Measurements from ENCODE around the gene PRCD. TPM values are rescaled to one million over a fixed set of nuclear protein-coding genes. Genes with fewer than 3 reads are reported as not detected.
A peak's percentile ranks its signal among the peaks of the same experiment; 100 is the strongest.
"Not testable (repeated sequence)": the region's sequence is repeated elsewhere in the genome, so short reads cannot be mapped to it uniquely, and the experiment has no call there.

Gene PRCD
- polyA plus RNA-seq, 1 of the 3 experiments (the other 2 are of a cell fraction), result 2.2 TPM

GRCh38 chr17:76564991-76565727, 25.3 kb downstream of the PRCD start:
- H3K4me3 ChIP-seq (ENCODE audit: low read depth in 2 of 2, low read length in 1 of 2); H3K9me2 ChIP-seq; H2AFZ ChIP-seq (ENCODE audit: low read depth); H3K27me3 ChIP-seq (ENCODE audit: insufficient read depth); H3K9ac ChIP-seq; H3K27ac ChIP-seq (ENCODE audit: low read depth in 2 of 2, low read length in 1 of 2); POLR2A ChIA-PET; H3K9me3 ChIP-seq: not testable (repeated sequence)
- WGBS (ENCODE audit: low lambda C conversion rate), result 88% methylated on average over 8 of the region's 8 CpGs
- CTCF ChIA-PET, result interaction anchor here (1.0 to 8.8 kb wide), 5 partner anchors 6 to 170 kb away, joined by 3 to 89 read pairs (median 25); no protein-coding TSS in a partner anchor
- Histone ChIP-seq H3F3A (replicated peaks; ENCODE audit: insufficient read depth) (peaks cover 49% of the 10 kb centered on the region), H3K79me2 (ENCODE audit: insufficient read depth) (peaks cover 28% of the 10 kb centered on the region), H3K36me3 (replicated peaks in 1 of 2; ENCODE audit: control insufficient read depth in 1 of 2, insufficient read depth in 2 of 2, low read length in 1 of 2) (peaks cover 31 to 39% of the 10 kb centered on the region in 2 experiments), H4K20me1 (ENCODE audit: insufficient read depth) (peaks cover 55% of the 10 kb centered on the region), H3K4me2 (0 out of 2 replicates have a peak overlapping the region, but pooled peaks have one; percentile 16), H3K4me1 (ENCODE audit: control insufficient read depth in 1 of 2, insufficient read depth in 2 of 2, low read depth in 1 of 2, low read length in 1 of 2) (peaks cover 22 to 26% of the 10 kb centered on the region in 2 experiments)
- TF ChIP-seq POLR2AphosphoS5 (IDR thresholded peaks at IDR 0.05; ENCODE audit: low read depth, low read length), result 0 out of 2 replicates have a peak, but pooled peaks have one; percentile 7
- peak; percentile 32 for DNase-seq

GRCh38 chr17:76565728-76566612, 26.1 kb downstream of the PRCD start:
- Histone ChIP-seq H3K27me3 (ENCODE audit: insufficient read depth) (no peaks in the 10 kb centered on the region), H3F3A (replicated peaks; ENCODE audit: insufficient read depth) (peaks cover 41% of the 10 kb centered on the region), H3K36me3 (replicated peaks in 1 of 2; ENCODE audit: control insufficient read depth in 1 of 2, insufficient read depth in 2 of 2, low read length in 1 of 2) (peaks cover 23 to 36% of the 10 kb centered on the region in 2 experiments), H3K4me1 (ENCODE audit: control insufficient read depth in 1 of 2, insufficient read depth in 2 of 2, low read depth in 1 of 2, low read length in 1 of 2) (peaks cover 18 to 20% of the 10 kb centered on the region in 2 experiments), H3K79me2 (ENCODE audit: insufficient read depth) (peaks cover 20% of the 10 kb centered on the region), H3K9me2 (no peaks in the 10 kb centered on the region), H3K4me3 (ENCODE audit: low read depth in 2 of 2, low read length in 1 of 2) (no peak overlapping the region), H3K27ac (ENCODE audit: low read depth in 2 of 2, low read length in 1 of 2) (no peak overlapping the region), H4K20me1 (ENCODE audit: insufficient read depth) (peaks cover 47% of the 10 kb centered on the region), H3K9ac (no peak overlapping the region), H3K9me3 (no peaks in the 10 kb centered on the region), H3K4me2 (0 out of 2 replicates have a peak overlapping the region, but pooled peaks have one; percentile 16), H2AFZ (ENCODE audit: low read depth) (no peak overlapping the region)
- TF ChIP-seq USF1 (IDR thresholded peaks at IDR 0.05; ENCODE audit: borderline replicate concordance, low read depth) (no peak), GABPA (IDR thresholded peaks at IDR 0.05; ENCODE audit: low read depth) (no peak), TCF12 (IDR thresholded peaks at IDR 0.05) (no peak), FOSL2 (IDR thresholded peaks at IDR 0.05; ENCODE audit: borderline replicate concordance, low read depth) (no peak), SMC3 (IDR thresholded peaks at IDR 0.05; ENCODE audit: low read depth, low read length) (no peak), RCOR1 (IDR thresholded peaks at IDR 0.05; ENCODE audit: low read length) (no peak), MEF2A (IDR thresholded peaks at IDR 0.05; ENCODE audit: borderline replicate concordance, low read depth) (no peak), CTCF (IDR thresholded peaks at IDR 0.05) (no peak), FOXJ3 (CRISPR knock-in tag; IDR thresholded peaks at IDR 0.05) (no peak), JUND (IDR thresholded peaks at IDR 0.05) (no peak), FOXM1 (IDR thresholded peaks at IDR 0.05; ENCODE audit: low read depth) (no peak), RAD21 (IDR thresholded peaks at IDR 0.05; ENCODE audit: low read length) (no peak), POLR2AphosphoS5 (IDR thresholded peaks at IDR 0.05; ENCODE audit: low read depth, low read length) (no peak; the same call in 1 of the 2 replicates), RXRA (IDR thresholded peaks at IDR 0.05; ENCODE audit: borderline replicate concordance, low read depth) (no peak), ELF1 (IDR thresholded peaks at IDR 0.05) (no peak)
- TF ChIP-seq, protein P1, sequence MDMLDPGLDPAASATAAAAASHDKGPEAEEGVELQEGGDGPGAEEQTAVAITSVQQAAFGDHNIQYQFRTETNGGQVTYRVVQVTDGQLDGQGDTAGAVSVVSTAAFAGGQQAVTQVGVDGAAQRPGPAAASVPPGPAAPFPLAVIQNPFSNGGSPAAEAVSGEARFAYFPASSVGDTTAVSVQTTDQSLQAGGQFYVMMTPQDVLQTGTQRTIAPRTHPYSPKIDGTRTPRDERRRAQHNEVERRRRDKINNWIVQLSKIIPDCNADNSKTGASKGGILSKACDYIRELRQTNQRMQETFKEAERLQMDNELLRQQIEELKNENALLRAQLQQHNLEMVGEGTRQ (IDR thresholded peaks at IDR 0.05; ENCODE audit: borderline replicate concordance, low read depth, low read length), result no peak
- TF ChIP-seq, protein P2, sequence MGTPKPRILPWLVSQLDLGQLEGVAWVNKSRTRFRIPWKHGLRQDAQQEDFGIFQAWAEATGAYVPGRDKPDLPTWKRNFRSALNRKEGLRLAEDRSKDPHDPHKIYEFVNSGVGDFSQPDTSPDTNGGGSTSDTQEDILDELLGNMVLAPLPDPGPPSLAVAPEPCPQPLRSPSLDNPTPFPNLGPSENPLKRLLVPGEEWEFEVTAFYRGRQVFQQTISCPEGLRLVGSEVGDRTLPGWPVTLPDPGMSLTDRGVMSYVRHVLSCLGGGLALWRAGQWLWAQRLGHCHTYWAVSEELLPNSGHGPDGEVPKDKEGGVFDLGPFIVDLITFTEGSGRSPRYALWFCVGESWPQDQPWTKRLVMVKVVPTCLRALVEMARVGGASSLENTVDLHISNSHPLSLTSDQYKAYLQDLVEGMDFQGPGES (IDR thresholded peaks at IDR 0.05; ENCODE audit: low read depth, low read length), result no peak
- 89% methylated on average over 14 of the region's 14 CpGs for WGBS (ENCODE audit: low lambda C conversion rate)
- POLR2A ChIA-PET, result interaction anchor here (0.6 to 3.3 kb wide), 7 partner anchors 8 to 100 kb away, joined by 3 to 20 read pairs (median 3); partner anchors contain the start of gene ST6GALNAC2
- no peak for DNase-seq
- CTCF ChIA-PET, result interaction anchor here (0.9 to 8.8 kb wide), 8 partner anchors 7 to 169 kb away, joined by 3 to 89 read pairs (median 12); no protein-coding TSS in a partner anchor

All from SK-N-SH (cell line).